Naive thymus-derived CD4-positive, alpha-beta T cell (primary cell): Measurements from ENCODE around the gene CD300E. TPM values are rescaled to one million over a fixed set of nuclear protein-coding genes. Genes with fewer than 3 reads are reported as not detected.

Experiments
- ATAC-seq: fragments of 150-1000 bp; cut with Tn5 transposase; 2 replicates; pipeline ENCODE4 v1.10.0; 2021; ENCODE audit warnings: mild to moderate bottlenecking, moderate library complexity
- CTCF ChIA-PET: fragments of 350-600 bp; sonication (Branson Sonifier 250); formaldehyde crosslinking; loops from one replicate; lab custom pipeline; 2021; ENCODE audit warnings: antibody characterized with exemption; lab: Charles Lee
- POLR2A ChIA-PET: fragments of 350-600 bp; sonication (Branson Sonifier 250); formaldehyde crosslinking; loops from one replicate; lab custom pipeline; 2021; ENCODE audit warnings: antibody characterized with exemption, inconsistent platforms; lab: Charles Lee
- DNase-seq, 9 donors: peaks; one replicate each; pipeline versions ENCODE4 v3.0.0 to v3.0.0-alpha.2; 2020 to 2022; ENCODE audit warnings: mixed read lengths in 1 of 9
- H3K27ac ChIP-seq: one replicate; pipeline ENCODE4 v1.7.0; 2013; ENCODE audit warnings: mild to moderate bottlenecking, low read depth, low read length, moderate library complexity
- H3K27me3 ChIP-seq, 2 donors: one replicate each; pipeline ENCODE4 v1.7.0; 2013; ENCODE audit warnings: low read length in 2 of 2, mild to moderate bottlenecking in 2 of 2, moderate library complexity in 2 of 2; ENCODE audit not compliant: control insufficient read depth in 2 of 2, insufficient read depth in 2 of 2
- H3K36me3 ChIP-seq, 3 experiments: 1 replicate in 2 of 3; 2 replicates in 1 of 3; pipeline ENCODE4 v1.7.0; 2013; ENCODE audit warnings: low read length in 3 of 3, mild to moderate bottlenecking in 3 of 3, moderate library complexity in 1 of 3; ENCODE audit not compliant: insufficient read depth in 3 of 3, control insufficient read depth in 2 of 3
- H3K4me1 ChIP-seq, 2 donors: one replicate each; pipeline ENCODE4 v1.7.0; 2013; ENCODE audit warnings: low read length in 2 of 2, mild to moderate bottlenecking in 2 of 2, moderate library complexity in 1 of 2; ENCODE audit not compliant: control insufficient read depth in 2 of 2, insufficient read depth in 2 of 2
- H3K4me3 ChIP-seq: 2 replicates; pipeline ENCODE4 v1.7.0; 2013; ENCODE audit warnings: mild to moderate bottlenecking, low read length
- H3K9me3 ChIP-seq, 3 experiments: 1 replicate in 2 of 3; 2 replicates in 1 of 3; pipeline ENCODE4 v1.7.0; 2013; ENCODE audit warnings: low read length in 3 of 3; ENCODE audit not compliant: control insufficient read depth in 2 of 3
- H3K27ac Mint-ChIP-seq, 9 donors: one replicate each; pipeline ENCODE4 v1.8.0; 2020 to 2022; ENCODE audit warnings: mixed read lengths in 9 of 9, mild to moderate bottlenecking in 8 of 9, moderate library complexity in 5 of 9, inconsistent platforms in 2 of 9
- H3K27me3 Mint-ChIP-seq, 5 donors: one replicate each; pipeline ENCODE4 v1.8.0; 2021 to 2022; ENCODE audit warnings: mixed read lengths in 5 of 5, mild to moderate bottlenecking in 1 of 5
- H3K36me3 Mint-ChIP-seq, 5 donors: one replicate each; pipeline ENCODE4 v1.8.0; 2020 to 2022; ENCODE audit warnings: mixed read lengths in 5 of 5, mild to moderate bottlenecking in 3 of 5, inconsistent platforms in 1 of 5
- H3K4me1 Mint-ChIP-seq, 7 donors: one replicate each; pipeline ENCODE4 v1.8.0; 2020 to 2022; ENCODE audit warnings: mixed read lengths in 7 of 7, mild to moderate bottlenecking in 3 of 7, inconsistent platforms in 1 of 7
- H3K4me3 Mint-ChIP-seq, 10 donors: one replicate each; pipeline ENCODE4 v1.8.0; 2020 to 2022; ENCODE audit warnings: mild to moderate bottlenecking in 10 of 10, mixed read lengths in 10 of 10, moderate library complexity in 6 of 10, inconsistent platforms in 2 of 10
- H3K9me3 Mint-ChIP-seq, 11 donors: one replicate each; pipeline ENCODE4 v1.8.0; 2020 to 2022; ENCODE audit warnings: mixed read lengths in 11 of 11, mild to moderate bottlenecking in 4 of 11, inconsistent platforms in 1 of 11, moderate library complexity in 1 of 11
- intact Hi-C, 2 donors: fragments of 100-400 bp; cut with micrococcal nuclease; formaldehyde crosslinking; loops; one replicate each; pipeline ENCODE4 v1.15.1; 2023
- polyA plus RNA-seq, 2 donors: library from polyadenylated mRNA; unstranded; fragments of 300-500 nt; fragmentation: Illumina TruSeq; gene quantifications; one replicate each; pipeline ENCODE4 v1.2.3, GENCODE V29; 2021
- total RNA-seq, 6 experiments: library from RNA in 5 of 6; stranded (reverse) in 5 of 6; gene quantifications; 1 replicate in 5 of 6; 2 replicates in 1 of 6; pipeline ENCODE4 v1.2.3 and lab custom pipeline; 2021 to 2026

The CD300E gene
- total and polyA plus RNA-seq, 7 experiments from 2014 or later, result 11.9 to 93.1 TPM; not detected in 5

- Histone ChIP-seq H3K4me3 (no peak overlapping the region), H3K36me3 (no peaks in the 10 kb centered on the region), H3K27ac (no peak overlapping the region), H3K27me3 (no peaks in the 10 kb centered on the region), H3K4me1 (peaks cover 0 to 3% of the 10 kb centered on the region in 2 donors), H3K9me3 (no peaks in the 10 kb centered on the region)
- Mint-ChIP-seq H3K36me3 (no peaks in the 10 kb centered on the region), H3K4me1 (peaks cover 5 to 9% (median 6%) of the 10 kb centered on the region in 7 donors), H3K4me3 (no peak overlapping the region), H3K27me3 (peaks cover 9 to 80% (median 22%) of the 10 kb centered on the region in 5 donors), H3K27ac (no peak overlapping the region), H3K9me3 (no peaks in the 10 kb centered on the region)
- ChIA-PET POLR2A (no interaction called here), CTCF (interaction anchor here (1.1 to 5.0 kb wide), 3 partner anchors 82 to 118 kb away, joined by 3 to 74 read pairs (median 4); partner anchors contain the start of gene RAB37)
- no peak for DNase-seq
- intact Hi-C loops, result loop anchor here in 1 of 2 donors (5.0 kb wide), 1 partner anchor 103 kb away; no protein-coding TSS in a partner anchor
- ATAC-seq, result no peak
Observed at GRCh38 chr17:74654742-74655141, 31.2 kb upstream of the CD300E start.

- H3K27ac Mint-ChIP-seq, result no peak overlapping the region
- ATAC-seq (no peak), DNase-seq (no peak)
- CTCF ChIA-PET, result interaction anchor here (0.6 to 1.2 kb wide), 2 partner anchors 61 to 94 kb away, joined by 3 read pairs; no protein-coding TSS in a partner anchor
- intact Hi-C loops, result no loop called here
- no peaks in the 10 kb centered on the region for H3K9me3 Mint-ChIP-seq
- no peaks in the 10 kb centered on the region for H3K9me3 ChIP-seq
- H3K4me3 Mint-ChIP-seq, result no peak overlapping the region
- peaks cover 15 to 71% (median 19%) of the 10 kb centered on the region in 5 donors for H3K27me3 Mint-ChIP-seq
- H3K4me1 Mint-ChIP-seq, result peaks cover 0 to 3% (median 0%) of the 10 kb centered on the region in 7 donors
- H3K27ac ChIP-seq, result no peak overlapping the region
- no peaks in the 10 kb centered on the region for H3K27me3 ChIP-seq
- POLR2A ChIA-PET, result no interaction called here
- no peaks in the 10 kb centered on the region for H3K36me3 ChIP-seq
- H3K4me1 ChIP-seq, result no peaks in the 10 kb centered on the region
- H3K36me3 Mint-ChIP-seq, result no peaks in the 10 kb centered on the region
- H3K4me3 ChIP-seq, result no peak overlapping the region
Observed at GRCh38 chr17:74652020-74652419, 28.5 kb upstream of the CD300E start.

GRCh38 chr17:74649909-74650308, 26.4 kb upstream of the CD300E start:
- Mint-ChIP-seq H3K36me3 (no peaks in the 10 kb centered on the region), H3K27ac (no peak overlapping the region), H3K4me1 (peaks cover 0 to 5% (median 0%) of the 10 kb centered on the region in 7 donors), H3K4me3 (no peak overlapping the region), H3K27me3 (peaks cover 15 to 69% (median 24%) of the 10 kb centered on the region in 5 donors), H3K9me3 (no peaks in the 10 kb centered on the region)
- Histone ChIP-seq H3K27ac (no peak overlapping the region), H3K4me3 (no peak overlapping the region), H3K4me1 (no peaks in the 10 kb centered on the region), H3K36me3 (no peaks in the 10 kb centered on the region), H3K9me3 (no peaks in the 10 kb centered on the region), H3K27me3 (no peaks in the 10 kb centered on the region)
- CTCF ChIA-PET, result no interaction called here
- POLR2A ChIA-PET, result interaction anchor here (0.6 to 1.3 kb wide), 2 partner anchors 86 to 150 kb away, joined by 3 read pairs; no protein-coding TSS in a partner anchor
- ATAC-seq (no peak), DNase-seq (no peak)
- intact Hi-C loops, result loop anchor here in 1 of 2 donors (5.0 kb wide), 1 partner anchor 273 kb away; no protein-coding TSS in a partner anchor

GRCh38 chr17:74647871-74648672, 24.5 kb upstream of the CD300E start:
- peaks cover 11 to 70% (median 27%) of the 10 kb centered on the region in 5 donors for H3K27me3 Mint-ChIP-seq
- H3K9me3 Mint-ChIP-seq, result no peaks in the 10 kb centered on the region
- H3K4me1 Mint-ChIP-seq, result peaks cover 0 to 9% (median 0%) of the 10 kb centered on the region in 7 donors
- Histone ChIP-seq H3K4me1 (no peaks in the 10 kb centered on the region), H3K36me3 (no peaks in the 10 kb centered on the region), H3K27ac (no peak overlapping the region), H3K9me3 (no peaks in the 10 kb centered on the region), H3K27me3 (no peaks in the 10 kb centered on the region), H3K4me3 (no peak overlapping the region)
- DNase-seq (no peak), ATAC-seq (no peak)
- no peaks in the 10 kb centered on the region for H3K36me3 Mint-ChIP-seq
- H3K4me3 Mint-ChIP-seq, result no peak overlapping the region
- POLR2A ChIA-PET, result no interaction called here
- intact Hi-C loops, result loop anchor here in 1 of 2 donors (2.0 to 5.0 kb wide), 2 partner anchors 81 to 271 kb away; partner anchors contain the start of gene CD300H
- CTCF ChIA-PET, result interaction anchor here (1.2 kb wide), 1 partner anchor 9 kb away, joined by 3 read pairs; no protein-coding TSS in a partner anchor
- no peak overlapping the region for H3K27ac Mint-ChIP-seq

- Histone ChIP-seq H3K4me1 (no peaks in the 10 kb centered on the region), H3K27me3 (no peaks in the 10 kb centered on the region), H3K4me3 (no peak overlapping the region), H3K27ac (no peak overlapping the region), H3K9me3 (no peaks in the 10 kb centered on the region), H3K36me3 (no peaks in the 10 kb centered on the region)
- Mint-ChIP-seq H3K27ac (no peak overlapping the region), H3K27me3 (peaks cover 20 to 71% (median 37%) of the 10 kb centered on the region in 5 donors), H3K9me3 (no peaks in the 10 kb centered on the region), H3K4me1 (peaks cover 0 to 11% (median under 1%) of the 10 kb centered on the region in 7 donors), H3K36me3 (no peaks in the 10 kb centered on the region), H3K4me3 (no peak overlapping the region)
- ChIA-PET CTCF (no interaction called here), POLR2A (no interaction called here)
- peak in 2 of 9 donors; percentile 7 to 9 for DNase-seq
- intact Hi-C loops, result loop anchor here in 1 of 2 donors (2.0 to 5.0 kb wide), 2 partner anchors 79 to 269 kb away; partner anchors contain the start of gene CD300H
- peak; percentile 69 for ATAC-seq
Observed at GRCh38 chr17:74646231-74646630, 22.7 kb upstream of the CD300E start.

GRCh38 chr17:74645010-74645409, 21.5 kb upstream of the CD300E start:
- H3K36me3 Mint-ChIP-seq, result no peaks in the 10 kb centered on the region
- H3K27me3 Mint-ChIP-seq, result peaks cover 15 to 68% (median 33%) of the 10 kb centered on the region in 5 donors
- H3K27ac ChIP-seq, result no peak overlapping the region
- H3K27me3 ChIP-seq, result peaks cover 0 to 2% of the 10 kb centered on the region in 2 donors
- CTCF ChIA-PET, result interaction anchor here (1.4 kb wide), 1 partner anchor 91 kb away, joined by 3 read pairs; no protein-coding TSS in a partner anchor
- intact Hi-C loops, result loop anchor here in 1 of 2 donors (5.0 kb wide), 1 partner anchor 268 kb away; no protein-coding TSS in a partner anchor
- no peak for ATAC-seq
- no peak overlapping the region for H3K4me3 ChIP-seq
- peaks cover 0 to 3% of the 10 kb centered on the region in 2 donors for H3K4me1 ChIP-seq
- DNase-seq, result no peak
- H3K9me3 Mint-ChIP-seq, result no peaks in the 10 kb centered on the region
- H3K4me3 Mint-ChIP-seq, result no peak overlapping the region
- no peak overlapping the region for H3K27ac Mint-ChIP-seq
- no peaks in the 10 kb centered on the region for H3K36me3 ChIP-seq
- H3K9me3 ChIP-seq, result no peaks in the 10 kb centered on the region
- peaks cover 1 to 11% (median 4%) of the 10 kb centered on the region in 7 donors for H3K4me1 Mint-ChIP-seq
- POLR2A ChIA-PET, result interaction anchor here (0.5 kb wide), 1 partner anchor 145 kb away, joined by 4 read pairs; no protein-coding TSS in a partner anchor
